GM23248 (cell line): Measurements from ENCODE around the gene SLC39A1. TPM values are rescaled to one million over a fixed set of nuclear protein-coding genes. Genes with fewer than 3 reads are reported as not detected.

Experiments
- DNase-seq: peaks from one replicate; pipeline ENCODE4 v3.0.0-alpha.2; 2015
- H2AFZ ChIP-seq: fragments of 200-600 bp; sonication (generic); 2 replicates; pipeline ENCODE4 v1.6.1; 2016; ENCODE audit warnings: antibody characterized with exemption
- H3F3A ChIP-seq: fragments of 200-600 bp; sonication (generic); 2 replicates; pipeline ENCODE4 v1.6.1; 2016; ENCODE audit warnings: mild to moderate bottlenecking, antibody characterized with exemption, mixed run types; ENCODE audit not compliant: insufficient read depth
- H3K27ac ChIP-seq: fragments of 200-600 bp; sonication (generic); 2 replicates; pipeline ENCODE4 v1.5.1; 2016; ENCODE audit warnings: mild to moderate bottlenecking
- H3K27me3 ChIP-seq: fragments of 200-600 bp; sonication (generic); replicated peaks from 2 replicates; pipeline ENCODE4 v1.6.1; 2016; ENCODE audit warnings: mild to moderate bottlenecking; ENCODE audit not compliant: insufficient read depth
- H3K36me3 ChIP-seq: fragments of 200-600 bp; sonication (generic); 2 replicates; pipeline ENCODE4 v1.6.1; 2016; ENCODE audit warnings: low read depth, mild to moderate bottlenecking
- H3K4me1 ChIP-seq: fragments of 200-600 bp; sonication (generic); 2 replicates; pipeline ENCODE4 v1.6.1; 2016; ENCODE audit warnings: mild to moderate bottlenecking; ENCODE audit not compliant: insufficient read depth
- H3K4me2 ChIP-seq: fragments of 200-600 bp; sonication (generic); one replicate; pipeline ENCODE4 v1.6.1; 2016; ENCODE audit warnings: mild to moderate bottlenecking; ENCODE audit not compliant: unreplicated experiment
- H3K4me3 ChIP-seq: fragments of 200-600 bp; sonication (generic); 2 replicates; pipeline ENCODE4 v1.5.1; 2016; ENCODE audit warnings: mild to moderate bottlenecking
- H3K79me2 ChIP-seq: fragments of 200-600 bp; sonication (generic); 2 replicates; pipeline ENCODE4 v1.6.1; 2016; ENCODE audit warnings: mild to moderate bottlenecking; ENCODE audit not compliant: insufficient read depth
- H3K9ac ChIP-seq: fragments of 200-600 bp; sonication (generic); 2 replicates; pipeline ENCODE4 v1.6.1; 2016; ENCODE audit warnings: mild to moderate bottlenecking
- H3K9me2 ChIP-seq: fragments of 200-600 bp; sonication (generic); 2 replicates; pipeline ENCODE4 v1.6.1; 2016; ENCODE audit warnings: mixed run types, mild to moderate bottlenecking, moderate library complexity; ENCODE audit not compliant: insufficient read depth
- H3K9me3 ChIP-seq: fragments of 200-600 bp; sonication (generic); one replicate; pipeline ENCODE4 v1.6.1; 2017; ENCODE audit warnings: low read depth
- H4K20me1 ChIP-seq: fragments of 200-600 bp; sonication (generic); 2 replicates; pipeline ENCODE4 v1.6.0; 2016; ENCODE audit not compliant: insufficient read depth
- EZH2 ChIP-seq: fragments of 200-600 bp; sonication (generic); IDR thresholded peaks from 2 replicates; pipeline ENCODE4 v1.6.1; 2018; ENCODE audit warnings: antibody characterized with exemption, mild to moderate bottlenecking; ENCODE audit not compliant: insufficient read depth, poor library complexity, severe bottlenecking
- EZH2phosphoT487 ChIP-seq: fragments of 200-600 bp; sonication (generic); IDR thresholded peaks from 2 replicates; pipeline ENCODE4 v1.6.1; 2018; ENCODE audit warnings: antibody characterized with exemption, moderate library complexity, mild to moderate bottlenecking, low read depth; ENCODE audit not compliant: insufficient read depth
- WGBS, 2 experiments: methylation state at CpG; one replicate each; pipeline ENCODE4 v1.1.6; 2015 to 2017; ENCODE audit warnings: low lambda C conversion rate in 2 of 2, low coverage in 1 of 2; ENCODE audit errors: missing lambda C conversion rate in 2 of 2; 5-methylcytosine and 5-hydroxymethylcytosine counted together
- in situ Hi-C: fragments of 300-500 bp; cut with MboI; formaldehyde crosslinking; loops from 2 replicates; pipeline ENCODE4 v1.15.0; 2020
- polyA plus RNA-seq: library from polyadenylated mRNA; unstranded; fragments of >200 nt; fragmentation: Nextera tagmentation; extraction: Ambion mirVana; gene quantifications from 2 replicates; pipeline ENCODE4 v1.2.1, GENCODE V29; 2016
- total RNA-seq: library from RNA; depleted of rRNA; stranded (reverse); fragments of >200 nt; shearing (Covaris generic); gene quantifications from 2 replicates; pipeline ENCODE4 v1.2.3, GENCODE V29; 2014

The SLC39A1 gene
- total and polyA plus RNA-seq, 2 experiments from 2014 or later = 91.9 to 120 TPM

- H3F3A ChIP-seq = no peaks in the 10 kb centered on the region
- H2AFZ ChIP-seq = no peak overlapping the region
- in situ Hi-C loops = no loop called here
- WGBS, 2 experiments = 93 to 94% methylated on average over 30 to 34 of the region's 34 CpGs
- no peaks in the 10 kb centered on the region for H3K9me2 ChIP-seq
- H3K4me3 ChIP-seq = no peak overlapping the region
- no peak overlapping the region for H3K9ac ChIP-seq
- no peak overlapping the region for H3K27ac ChIP-seq
- no peak for DNase-seq
- TF ChIP-seq EZH2phosphoT487 (no peak), EZH2 (no peak)
- H3K79me2 ChIP-seq = peaks cover 22% of the 10 kb centered on the region
- H3K4me2 ChIP-seq = no peak overlapping the region
- H3K27me3 ChIP-seq = no peaks in the 10 kb centered on the region
- H3K36me3 ChIP-seq = no peaks in the 10 kb centered on the region; the same call in 1 of the 2 replicates
- no peaks in the 10 kb centered on the region for H3K9me3 ChIP-seq
- no peaks in the 10 kb centered on the region for H4K20me1 ChIP-seq
- peaks cover 3% of the 10 kb centered on the region; the same call in 1 of the 2 replicates for H3K4me1 ChIP-seq
Observed at GRCh38 chr1:153941826-153942725, 21.3 kb downstream of the SLC39A1 start.

- WGBS, 2 experiments = 76 to 95% methylated on average over 3 to 8 of the region's 8 CpGs
- TF ChIP-seq EZH2phosphoT487 (no peak), EZH2 (no peak)
- Histone ChIP-seq H3K4me1 (peaks cover 3% of the 10 kb centered on the region; the same call in 1 of the 2 replicates), H3K4me3 (no peak overlapping the region), H3K36me3 (no peaks in the 10 kb centered on the region; the same call in 1 of the 2 replicates), H3K9me2 (no peaks in the 10 kb centered on the region), H3K27me3 (no peaks in the 10 kb centered on the region), H3K4me2 (no peak overlapping the region), H3F3A (no peaks in the 10 kb centered on the region), H2AFZ (no peak overlapping the region), H3K27ac (no peak overlapping the region), H3K9ac (no peak overlapping the region), H4K20me1 (no peaks in the 10 kb centered on the region), H3K79me2 (peaks cover 22% of the 10 kb centered on the region), H3K9me3 (no peaks in the 10 kb centered on the region)
- in situ Hi-C loops = no loop called here
- no peak for DNase-seq
Observed at GRCh38 chr1:153940756-153941155, 22.6 kb downstream of the SLC39A1 start.

- Histone ChIP-seq H3K9ac (no peak overlapping the region), H3K9me3 (no peaks in the 10 kb centered on the region), H2AFZ (no peak overlapping the region), H3K4me3 (no peak overlapping the region), H3K4me2 (no peak overlapping the region), H3K36me3 (no peaks in the 10 kb centered on the region; the same call in 1 of the 2 replicates), H3K27ac (no peak overlapping the region), H3F3A (no peaks in the 10 kb centered on the region), H3K9me2 (no peaks in the 10 kb centered on the region), H3K4me1 (no peaks in the 10 kb centered on the region), H3K27me3 (no peaks in the 10 kb centered on the region), H4K20me1 (no peaks in the 10 kb centered on the region), H3K79me2 (peaks cover 9% of the 10 kb centered on the region)
- DNase-seq = no peak
- 97% methylated on average over 12 of the region's 12 CpGs for WGBS, 2 experiments
- no peak for TF ChIP-seq EZH2
- no peak for TF ChIP-seq EZH2phosphoT487
- in situ Hi-C loops = no loop called here
Observed at GRCh38 chr1:153939476-153939875, 23.9 kb downstream of the SLC39A1 start.

GRCh38 chr1:153938996-153939395 lies 24.3 kb downstream of the SLC39A1 start:
- H3K36me3 ChIP-seq = no peaks in the 10 kb centered on the region; the same call in 1 of the 2 replicates
- H3K4me3 ChIP-seq = no peak overlapping the region
- 95 to 100% methylated on average over 3 of the region's 3 CpGs for WGBS, 2 experiments
- H3F3A ChIP-seq = no peaks in the 10 kb centered on the region
- no peaks in the 10 kb centered on the region for H3K9me3 ChIP-seq
- peaks cover 4% of the 10 kb centered on the region for H3K79me2 ChIP-seq
- in situ Hi-C loops = no loop called here
- no peaks in the 10 kb centered on the region for H3K4me1 ChIP-seq
- no peaks in the 10 kb centered on the region for H3K27me3 ChIP-seq
- no peaks in the 10 kb centered on the region for H4K20me1 ChIP-seq
- H3K27ac ChIP-seq = no peak overlapping the region
- H3K9me2 ChIP-seq = no peaks in the 10 kb centered on the region
- no peak overlapping the region for H3K4me2 ChIP-seq
- H2AFZ ChIP-seq = no peak overlapping the region
- H3K9ac ChIP-seq = no peak overlapping the region
- DNase-seq = no peak
- no peak for TF ChIP-seq EZH2
- no peak for TF ChIP-seq EZH2phosphoT487
